GM04504 (cell line): Measurements from ENCODE around the gene KATNIP.

Source experiments
- DNase-seq: peaks from one replicate; pipeline ENCODE4 v3.0.0-alpha.2; 2012; ENCODE audit warnings: low read depth

The KATNIP gene

DNA sequence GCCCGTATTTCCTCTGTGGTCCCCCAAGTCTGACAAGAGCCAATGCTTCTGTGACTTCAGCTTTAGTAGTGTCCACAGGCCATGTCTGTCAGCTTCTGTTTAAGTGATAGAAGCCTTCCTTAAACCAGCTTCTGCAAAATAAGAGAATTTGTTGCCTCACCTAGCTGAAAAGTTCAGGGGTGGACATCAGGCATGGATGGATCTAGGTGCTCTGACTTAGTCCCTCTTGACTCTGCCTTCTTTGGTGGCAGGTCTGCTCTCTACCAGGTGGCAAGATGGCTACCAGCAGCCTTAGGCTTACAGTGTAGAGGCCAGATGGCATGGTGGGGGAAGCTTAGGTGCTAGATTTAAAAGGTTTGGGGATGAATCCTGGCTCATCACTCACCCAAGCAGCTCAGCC lies 33.7 kb downstream of the KATNIP start:
- no peak for DNase-seq

DNA sequence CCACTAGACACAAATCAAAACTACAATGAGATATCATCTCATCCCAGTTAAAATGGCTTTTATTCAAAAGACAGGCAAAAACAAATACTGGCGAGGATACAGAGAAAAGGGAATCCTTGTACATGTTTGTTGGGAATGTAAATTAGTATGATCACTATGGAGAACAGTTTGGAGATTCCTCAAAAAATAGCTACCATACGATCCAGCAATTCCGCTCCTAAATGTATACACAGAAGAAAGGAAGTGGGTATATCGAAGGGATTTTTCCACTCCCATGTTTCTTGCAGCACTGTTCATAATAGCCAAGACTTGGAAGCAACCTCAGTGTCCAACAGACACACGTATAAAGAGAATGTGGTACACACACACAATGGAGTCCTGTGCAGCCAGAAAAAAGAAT lies 35.3 kb downstream of the KATNIP start:
- no peak for DNase-seq

DNA sequence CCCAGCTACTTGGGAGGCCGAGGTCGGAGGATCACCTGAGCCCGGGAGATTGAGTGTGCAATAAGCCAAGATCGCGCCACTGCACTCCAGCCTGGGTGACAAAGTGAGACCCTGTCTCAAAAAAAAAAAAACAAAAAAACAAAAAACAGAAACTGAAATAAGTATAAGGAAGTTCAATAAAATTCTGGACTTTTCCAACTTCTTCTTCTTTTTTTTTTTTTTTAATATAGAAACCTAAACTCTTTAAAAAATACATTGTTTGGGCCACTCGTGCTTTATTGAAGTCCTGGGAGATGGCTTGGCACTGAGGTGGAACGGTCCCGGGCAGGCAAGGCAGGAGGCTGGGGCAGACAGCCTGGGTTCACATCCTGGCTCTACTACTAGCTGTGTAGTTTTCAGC lies 36.8 kb downstream of the KATNIP start:
- no peak for DNase-seq

DNA sequence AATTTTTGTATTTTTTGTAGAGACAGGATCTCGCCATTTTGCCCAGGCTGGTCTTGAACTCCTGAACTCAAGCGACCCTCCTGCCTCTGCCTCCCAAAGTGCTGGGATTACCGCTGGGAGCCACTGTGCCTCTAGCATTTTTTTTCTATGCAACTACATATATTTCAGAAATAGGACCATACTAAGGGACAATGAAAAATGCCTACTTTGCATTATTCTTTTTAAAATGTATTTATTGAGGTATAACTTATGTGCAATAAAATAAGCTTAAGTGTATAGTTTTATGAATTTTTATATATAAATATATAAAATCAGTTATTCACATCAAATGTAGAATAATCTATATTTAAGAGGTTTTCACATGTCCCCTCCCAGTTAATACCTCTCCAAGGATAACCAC lies 38.1 kb downstream of the KATNIP start:
- DNase-seq: no peak

- DNase-seq: no peak
Observed at GRCh38 chr16:27591837-27592236, 41.9 kb downstream of the KATNIP start.

DNA sequence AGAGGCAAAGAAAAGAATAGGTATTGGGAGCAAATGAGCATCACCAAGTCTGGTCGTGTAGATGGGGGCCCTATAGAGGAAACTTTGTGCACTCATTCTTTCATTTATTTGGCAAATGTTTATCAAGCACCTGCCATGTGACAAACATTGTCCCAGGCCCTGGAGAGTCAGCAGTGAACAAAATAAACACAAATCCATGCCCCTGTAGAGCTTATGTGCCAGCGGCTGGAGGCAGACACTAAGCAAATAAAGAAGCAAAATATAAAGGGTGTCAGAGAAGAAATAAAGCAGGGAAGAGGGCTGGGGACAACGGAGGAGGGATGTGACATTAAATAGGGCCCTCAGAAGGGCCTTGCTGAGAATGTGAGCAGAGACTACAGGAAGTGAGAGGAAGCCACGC lies 45.5 kb downstream of the KATNIP start:
- no peak for DNase-seq

DNA sequence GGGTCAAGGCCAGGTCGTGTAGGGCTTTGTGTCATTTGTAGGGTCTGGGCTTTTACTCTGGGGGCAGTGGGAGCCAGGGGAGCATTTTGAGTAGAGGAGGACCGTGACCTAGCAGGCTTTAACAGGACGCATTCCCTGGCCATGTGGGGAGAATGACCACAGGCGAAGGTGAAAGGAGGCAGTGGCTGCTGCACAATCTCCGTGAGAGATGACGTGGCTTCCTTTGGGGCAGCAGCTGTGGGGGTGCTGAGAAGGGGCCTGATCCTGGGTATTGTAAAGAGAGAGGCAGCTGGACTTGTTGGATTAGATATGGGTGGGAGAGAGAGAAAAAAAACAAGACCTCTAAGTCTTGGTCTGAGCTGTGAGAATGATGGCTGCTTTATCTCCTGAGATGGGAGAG lies 46.0 kb downstream of the KATNIP start:
- no peak for DNase-seq

DNA sequence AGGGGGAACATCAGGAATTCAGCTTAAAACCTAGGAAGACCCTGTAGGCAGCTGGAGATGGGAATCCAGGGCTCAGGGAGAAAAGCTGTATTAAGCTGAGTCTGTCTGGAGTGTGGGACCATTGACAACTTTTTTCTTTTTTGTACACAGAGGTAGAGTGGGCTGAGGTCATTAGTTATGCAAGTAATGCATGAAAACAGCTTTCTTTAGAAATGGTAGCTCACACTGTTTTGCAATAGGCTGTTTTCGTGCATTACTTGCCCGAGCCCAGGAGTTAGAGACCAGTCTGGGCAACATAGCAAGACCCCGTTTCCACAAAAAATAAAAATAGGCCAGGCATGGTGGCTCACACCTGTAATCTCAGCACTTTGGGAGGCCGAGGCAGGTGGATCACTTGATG lies 46.5 kb downstream of the KATNIP start:
- DNase-seq: no peak

- no peak for DNase-seq
Observed at GRCh38 chr16:27597361-27597760, 47.4 kb downstream of the KATNIP start.

GRCh38 chr16:27598220-27598619 lies 48.3 kb downstream of the KATNIP start:
- no peak for DNase-seq

GRCh38 chr16:27598931-27599565 lies 49.1 kb downstream of the KATNIP start:
- DNase-seq: no peak

DNA sequence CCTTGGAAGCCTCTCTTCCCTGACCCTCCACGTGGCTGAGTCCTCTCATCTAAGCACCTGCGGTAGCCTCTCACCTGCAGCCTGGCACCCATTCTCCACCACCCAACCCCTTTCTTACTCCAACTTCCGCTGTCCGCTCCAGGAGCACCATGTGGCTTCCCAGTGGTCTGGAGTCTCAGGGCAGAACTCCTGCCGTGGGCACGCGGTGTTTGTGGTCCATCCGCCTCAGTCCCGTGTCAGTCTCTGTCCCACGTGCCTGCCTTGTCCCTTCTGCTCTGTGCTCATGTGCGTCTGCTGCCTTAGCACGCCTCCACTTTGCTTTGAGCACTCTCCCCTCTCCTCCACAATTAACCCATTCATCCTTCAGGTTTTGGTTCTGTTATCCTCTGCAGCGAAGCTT lies 49.7 kb downstream of the KATNIP start:
- no peak for DNase-seq
